ENCODE measurements around the gene KMT2E. TPM values are rescaled to one million over a fixed set of nuclear protein-coding genes. Genes with fewer than 3 reads are reported as not detected.
"Not testable (repeated sequence)": the region's sequence is repeated elsewhere in the genome, so short reads cannot be mapped to it uniquely, and the experiment has no call there.

Gene KMT2E
- total RNA-seq, 1 experiment from 2014 or later: 107 TPM

- Histone ChIP-seq H3K4me3 (ENCODE audit: low read length) (no peak overlapping the region), H3K27me3 (ENCODE audit: low read length) (no peaks in the 10 kb centered on the region), H3K36me3 (ENCODE audit: insufficient read depth, low read length) (no peaks in the 10 kb centered on the region), H3K4me2 (ENCODE audit: low read depth, low read length, poor library complexity, severe bottlenecking) (no peak overlapping the region), H2AFZ (ENCODE audit: low read length) (no peak overlapping the region), H3K9me2 (replicated peaks; ENCODE audit: insufficient read depth, low read length) (no peaks in the 10 kb centered on the region), H4K20me1 (ENCODE audit: insufficient read depth, low read depth, low read length) (no peaks in the 10 kb centered on the region), H3K9me3 (ENCODE audit: low read length) (no peaks in the 10 kb centered on the region), H3K4me1 (ENCODE audit: low read length) (peaks cover 3% of the 10 kb centered on the region; the same call in 1 of the 2 replicates), H3K79me2 (ENCODE audit: low read length) (no peaks in the 10 kb centered on the region), H3K27ac (ENCODE audit: low read length) (no peak overlapping the region), H3K9ac (ENCODE audit: low read length) (no peak overlapping the region)
- no peak for DNase-seq
These were observed 42.5 kb upstream of the KMT2E start for GRCh38 chr7:104971290-104972071.

DNA sequence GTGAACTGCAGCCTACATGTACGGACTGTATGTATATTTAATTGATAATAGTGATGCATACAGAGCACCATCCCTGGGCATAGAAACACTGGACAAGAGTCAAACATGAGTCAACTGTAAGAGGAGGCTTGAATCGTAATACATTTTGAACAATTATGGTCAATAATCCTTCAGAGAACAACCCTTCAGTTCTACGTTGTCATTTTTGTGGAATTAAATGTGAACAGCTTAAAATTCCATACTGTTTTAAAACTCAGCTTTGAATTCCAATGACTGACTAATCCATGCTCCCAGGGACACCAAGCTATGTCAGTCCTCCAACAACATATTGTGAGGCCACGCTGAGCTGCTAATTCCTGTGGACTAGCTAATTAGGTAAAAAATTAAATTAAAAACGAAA is 41.5 kb upstream of the KMT2E start:
- DNase-seq: no peak
- Histone ChIP-seq H3K79me2 (ENCODE audit: low read length) (no peaks in the 10 kb centered on the region), H4K20me1 (ENCODE audit: insufficient read depth, low read depth, low read length) (no peaks in the 10 kb centered on the region; the same call in 1 of the 2 replicates), H3K36me3 (ENCODE audit: insufficient read depth, low read length) (no peaks in the 10 kb centered on the region), H3K4me1 (ENCODE audit: low read length) (peaks cover 3% of the 10 kb centered on the region; the same call in 1 of the 2 replicates), H3K9me3 (ENCODE audit: low read length) (no peaks in the 10 kb centered on the region), H2AFZ (ENCODE audit: low read length) (no peak overlapping the region), H3K4me3 (ENCODE audit: low read length) (no peak overlapping the region), H3K9me2 (replicated peaks; ENCODE audit: insufficient read depth, low read length) (no peaks in the 10 kb centered on the region), H3K9ac (ENCODE audit: low read length) (no peak overlapping the region), H3K27ac (ENCODE audit: low read length) (no peak overlapping the region), H3K27me3 (ENCODE audit: low read length) (no peaks in the 10 kb centered on the region), H3K4me2 (ENCODE audit: low read depth, low read length, poor library complexity, severe bottlenecking) (no peak overlapping the region)

DNA sequence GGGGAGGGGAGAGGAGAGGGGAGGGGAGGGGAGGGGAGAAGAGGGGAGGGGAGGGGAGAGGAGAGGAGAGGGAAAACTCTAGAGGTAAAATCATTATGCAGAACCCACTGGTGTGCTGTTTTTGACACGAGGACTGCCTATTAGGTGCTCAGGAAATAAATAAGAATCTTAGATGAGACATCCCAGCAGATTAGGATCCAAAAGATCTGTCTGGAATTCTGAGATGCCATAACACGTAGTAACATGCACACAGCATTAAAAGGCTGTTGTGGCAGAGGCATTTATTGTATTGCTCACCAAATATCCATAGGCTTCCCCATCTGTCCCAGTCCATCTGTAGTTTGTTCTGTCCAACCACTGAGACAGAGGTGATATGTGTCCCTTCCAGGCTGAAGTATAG is 40.8 kb upstream of the KMT2E start:
- DNase-seq: no peak
- H3K4me2 ChIP-seq (ENCODE audit: low read depth, low read length, poor library complexity, severe bottlenecking): no peak overlapping the region
- H3K36me3 ChIP-seq (ENCODE audit: insufficient read depth, low read length): no peaks in the 10 kb centered on the region
- H3K79me2 ChIP-seq (ENCODE audit: low read length): no peaks in the 10 kb centered on the region
- no peaks in the 10 kb centered on the region for H3K9me2 ChIP-seq (replicated peaks; ENCODE audit: insufficient read depth, low read length)
- H3K4me1 ChIP-seq (ENCODE audit: low read length): peaks cover 3% of the 10 kb centered on the region; the same call in 1 of the 2 replicates
- H3K9me3 ChIP-seq (ENCODE audit: low read length): no peaks in the 10 kb centered on the region
- H3K4me3 ChIP-seq (ENCODE audit: low read length): no peak overlapping the region
- H3K27ac ChIP-seq (ENCODE audit: low read length): no peak overlapping the region
- H3K27me3 ChIP-seq (ENCODE audit: low read length): no peaks in the 10 kb centered on the region
- no peak overlapping the region for H2AFZ ChIP-seq (ENCODE audit: low read length)
- no peak overlapping the region for H3K9ac ChIP-seq (ENCODE audit: low read length)
- H4K20me1 ChIP-seq (ENCODE audit: insufficient read depth, low read depth, low read length): no peaks in the 10 kb centered on the region; the same call in 1 of the 2 replicates

DNA sequence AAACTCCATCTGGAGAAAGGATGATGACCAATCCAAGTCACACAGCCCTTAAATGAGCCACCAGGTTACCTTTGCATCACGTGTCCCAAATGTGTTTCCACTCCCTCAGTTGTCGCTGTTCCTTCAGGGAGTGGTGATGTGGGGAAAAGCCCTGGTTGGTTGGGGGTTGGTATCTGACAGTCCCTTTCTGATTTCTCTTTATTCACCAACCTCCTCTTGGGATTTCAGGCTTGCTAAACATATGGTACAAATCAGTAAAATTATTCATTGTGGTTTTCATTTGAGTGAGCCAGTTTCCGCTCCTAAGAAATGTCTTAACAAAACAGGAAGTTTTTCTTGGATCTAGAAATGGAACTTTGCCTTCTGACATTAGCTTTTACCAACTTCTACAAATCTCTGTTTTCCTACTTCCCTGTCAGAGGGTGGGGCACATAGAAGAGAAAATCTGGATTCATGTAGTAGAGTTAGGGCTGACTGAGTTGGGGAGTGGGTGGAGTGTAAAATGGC is 40.0 kb upstream of the KMT2E start:
- no peaks in the 10 kb centered on the region; the same call in 1 of the 2 replicates for H4K20me1 ChIP-seq (ENCODE audit: insufficient read depth, low read depth, low read length)
- H3K27ac ChIP-seq (ENCODE audit: low read length): no peak overlapping the region
- no peak overlapping the region for H3K9ac ChIP-seq (ENCODE audit: low read length)
- H2AFZ ChIP-seq (ENCODE audit: low read length): no peak overlapping the region
- no peak for DNase-seq
- no peaks in the 10 kb centered on the region for H3K36me3 ChIP-seq (ENCODE audit: insufficient read depth, low read length)
- H3K9me3 ChIP-seq (ENCODE audit: low read length): no peaks in the 10 kb centered on the region
- H3K4me2 ChIP-seq (ENCODE audit: low read depth, low read length, poor library complexity, severe bottlenecking): no peak overlapping the region
- H3K79me2 ChIP-seq (ENCODE audit: low read length): no peaks in the 10 kb centered on the region
- no peaks in the 10 kb centered on the region for H3K27me3 ChIP-seq (ENCODE audit: low read length)
- H3K4me1 ChIP-seq (ENCODE audit: low read length): peaks cover 6% of the 10 kb centered on the region; the same call in 1 of the 2 replicates
- no peak overlapping the region for H3K4me3 ChIP-seq (ENCODE audit: low read length)
- H3K9me2 ChIP-seq (replicated peaks; ENCODE audit: insufficient read depth, low read length): no peaks in the 10 kb centered on the region

- not testable (repeated sequence) for H4K20me1 ChIP-seq (ENCODE audit: insufficient read depth, low read depth, low read length); H3K4me2 ChIP-seq (ENCODE audit: low read depth, low read length, poor library complexity, severe bottlenecking); H3K27me3 ChIP-seq (ENCODE audit: low read length); H3K27ac ChIP-seq (ENCODE audit: low read length); H3K36me3 ChIP-seq (ENCODE audit: insufficient read depth, low read length); H3K9me2 ChIP-seq (replicated peaks; ENCODE audit: insufficient read depth, low read length); H3K79me2 ChIP-seq (ENCODE audit: low read length); H2AFZ ChIP-seq (ENCODE audit: low read length); H3K4me3 ChIP-seq (ENCODE audit: low read length); H3K9me3 ChIP-seq (ENCODE audit: low read length); DNase-seq; H3K9ac ChIP-seq (ENCODE audit: low read length)
- H3K4me1 ChIP-seq (ENCODE audit: low read length): peaks cover 20% of the 10 kb centered on the region
These were observed 38.5 kb upstream of the KMT2E start for GRCh38 chr7:104975553-104975952.

DNA sequence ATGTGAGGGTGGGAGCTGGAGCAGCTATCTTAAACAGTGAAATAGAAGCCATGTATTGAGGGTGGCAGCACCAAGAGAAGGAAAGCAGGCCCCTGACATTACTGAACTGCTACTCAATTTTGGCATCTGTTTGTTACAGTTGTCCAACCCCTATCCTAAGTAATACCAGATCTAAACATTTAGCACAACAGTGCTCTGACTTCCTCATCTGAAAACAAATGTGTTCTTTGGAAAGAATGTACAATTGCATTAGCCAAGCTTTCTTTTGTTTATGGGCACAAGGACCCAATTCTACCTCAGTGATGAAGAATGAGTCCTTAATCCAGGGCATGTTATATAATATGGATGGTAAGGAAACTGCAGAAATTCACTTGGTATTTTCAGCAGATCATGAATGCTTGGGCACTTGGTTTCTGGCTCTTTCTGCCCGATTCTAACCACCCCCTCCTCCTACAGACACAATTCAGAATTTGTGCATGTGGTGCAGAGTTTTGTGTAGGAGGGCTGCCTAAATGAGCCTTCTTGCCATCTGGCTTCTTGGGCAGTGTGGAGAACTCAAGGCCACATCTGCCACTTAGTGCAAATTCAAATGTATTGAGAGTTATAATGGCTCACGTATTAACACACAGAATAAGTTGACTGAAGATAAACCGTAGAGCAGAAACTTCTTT is 36.9 kb upstream of the KMT2E start:
- no peak overlapping the region for H2AFZ ChIP-seq (ENCODE audit: low read length)
- no peaks in the 10 kb centered on the region for H3K27me3 ChIP-seq (ENCODE audit: low read length)
- no peaks in the 10 kb centered on the region for H3K9me3 ChIP-seq (ENCODE audit: low read length)
- no peaks in the 10 kb centered on the region for H3K9me2 ChIP-seq (replicated peaks; ENCODE audit: insufficient read depth, low read length)
- no peak overlapping the region for H3K4me2 ChIP-seq (ENCODE audit: low read depth, low read length, poor library complexity, severe bottlenecking)
- no peaks in the 10 kb centered on the region; the same call in 1 of the 2 replicates for H3K36me3 ChIP-seq (ENCODE audit: insufficient read depth, low read length)
- no peak overlapping the region for H3K4me3 ChIP-seq (ENCODE audit: low read length)
- peak; percentile 36 for DNase-seq
- H3K4me1 ChIP-seq (ENCODE audit: low read length): peaks cover 31% of the 10 kb centered on the region
- H3K9ac ChIP-seq (ENCODE audit: low read length): no peak overlapping the region
- peaks cover 19% of the 10 kb centered on the region for H3K79me2 ChIP-seq (ENCODE audit: low read length)
- H4K20me1 ChIP-seq (ENCODE audit: insufficient read depth, low read depth, low read length): peaks cover 3% of the 10 kb centered on the region
- no peak overlapping the region; the same call in 1 of the 2 replicates for H3K27ac ChIP-seq (ENCODE audit: low read length)

GRCh38 chr7:104978460-104978859 is 35.5 kb upstream of the KMT2E start:
- Histone ChIP-seq H3K27ac (ENCODE audit: low read length) (no peak overlapping the region), H2AFZ (ENCODE audit: low read length) (no peak overlapping the region), H3K36me3 (ENCODE audit: insufficient read depth, low read length) (no peaks in the 10 kb centered on the region; the same call in 1 of the 2 replicates), H3K79me2 (ENCODE audit: low read length) (peaks cover 32% of the 10 kb centered on the region), H4K20me1 (ENCODE audit: insufficient read depth, low read depth, low read length) (peaks cover 3% of the 10 kb centered on the region), H3K4me2 (ENCODE audit: low read depth, low read length, poor library complexity, severe bottlenecking) (no peak overlapping the region), H3K4me3 (ENCODE audit: low read length) (no peak overlapping the region), H3K9ac (ENCODE audit: low read length) (no peak overlapping the region), H3K9me2 (replicated peaks; ENCODE audit: insufficient read depth, low read length) (no peaks in the 10 kb centered on the region), H3K4me1 (ENCODE audit: low read length) (peaks cover 45% of the 10 kb centered on the region), H3K9me3 (ENCODE audit: low read length) (no peaks in the 10 kb centered on the region), H3K27me3 (ENCODE audit: low read length) (no peaks in the 10 kb centered on the region)
- DNase-seq: no peak

- Histone ChIP-seq H3K9ac (ENCODE audit: low read length) (no peak overlapping the region), H2AFZ (ENCODE audit: low read length) (no peak overlapping the region), H3K4me1 (ENCODE audit: low read length) (peaks cover 43% of the 10 kb centered on the region), H3K27ac (ENCODE audit: low read length) (no peak overlapping the region), H4K20me1 (ENCODE audit: insufficient read depth, low read depth, low read length) (peaks cover 5% of the 10 kb centered on the region), H3K27me3 (ENCODE audit: low read length) (no peaks in the 10 kb centered on the region), H3K4me3 (ENCODE audit: low read length) (no peak overlapping the region), H3K9me2 (replicated peaks; ENCODE audit: insufficient read depth, low read length) (no peaks in the 10 kb centered on the region), H3K36me3 (ENCODE audit: insufficient read depth, low read length) (no peaks in the 10 kb centered on the region; the same call in 1 of the 2 replicates), H3K4me2 (ENCODE audit: low read depth, low read length, poor library complexity, severe bottlenecking) (no peak overlapping the region), H3K9me3 (ENCODE audit: low read length) (no peaks in the 10 kb centered on the region), H3K79me2 (ENCODE audit: low read length) (peaks cover 36% of the 10 kb centered on the region)
- no peak for DNase-seq
These were observed 34.7 kb upstream of the KMT2E start for GRCh38 chr7:104979167-104979841.
